Endothelial cell of hepatic sinusoid (primary cell): Measurements from ENCODE around the gene IQUB.
"Not testable (repeated sequence)": the region's sequence is repeated elsewhere in the genome, so short reads cannot be mapped to it uniquely, and the experiment has no call there.

ENCODE experiments used
- in situ Hi-C: cut with HindIII; loops from 2 replicates; pipeline ENCODE4 v1.10.0; 2017; ENCODE audit warnings: low sequenced_read_pairs

The IQUB gene

DNA sequence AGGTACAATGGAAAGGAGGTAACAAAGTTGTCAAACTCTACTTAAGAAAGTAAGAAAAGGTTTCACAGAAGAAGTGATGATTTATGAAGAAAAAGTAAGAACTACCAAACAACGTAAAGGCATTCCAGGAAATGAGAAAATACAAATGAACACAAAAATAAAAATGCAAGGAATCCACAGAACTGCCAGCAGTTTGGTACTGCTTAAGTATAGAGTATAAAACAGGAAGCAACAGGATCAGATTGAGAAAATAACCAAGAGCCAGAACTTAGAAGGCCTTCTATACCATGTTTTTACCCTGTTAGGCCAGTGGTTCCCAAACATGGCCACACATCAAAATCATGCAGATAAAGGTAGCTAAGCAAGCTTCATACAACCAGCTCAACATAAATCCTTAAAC is 14.0 kb upstream of the IQUB start:
- in situ Hi-C loops = no loop called here

DNA sequence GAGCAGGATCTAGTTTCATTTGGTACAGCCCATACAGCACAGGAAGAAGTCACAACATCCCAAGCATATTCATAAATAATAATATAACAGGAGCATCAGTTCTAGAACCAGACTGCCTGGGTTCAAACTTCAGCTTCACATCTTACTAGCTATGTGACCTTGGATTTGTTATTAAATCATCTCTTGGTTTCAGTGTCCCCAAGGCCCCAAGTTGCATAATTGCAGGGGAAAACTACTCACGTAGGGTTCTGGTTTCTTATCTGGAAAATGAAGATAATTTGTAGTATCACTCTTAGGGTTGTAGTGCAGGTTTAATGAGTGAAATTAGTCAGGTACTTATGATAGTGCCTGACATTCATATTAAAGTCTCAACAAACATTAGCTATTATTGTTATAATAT is 5.5 kb upstream of the IQUB start:
- in situ Hi-C loops = no loop called here

DNA sequence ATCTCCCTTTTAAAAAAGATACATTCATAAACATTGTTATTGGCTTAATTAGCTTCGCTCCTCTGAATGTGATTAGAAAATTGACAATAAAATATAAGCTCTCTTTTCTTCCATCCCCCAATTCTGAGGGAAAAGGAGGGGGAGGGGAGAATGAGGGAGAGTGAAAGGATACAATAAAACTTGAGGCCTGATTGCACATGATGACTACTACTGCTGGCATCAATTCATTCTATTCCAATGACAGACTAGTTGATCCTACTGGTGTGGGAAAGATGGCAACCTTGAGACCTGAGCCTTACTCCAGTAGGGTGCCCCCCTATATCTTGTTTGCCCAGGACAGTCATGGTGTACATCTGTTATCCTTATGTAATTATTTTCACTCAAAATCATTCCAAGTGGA is 4.5 kb upstream of the IQUB start:
- in situ Hi-C loops = no loop called here

DNA sequence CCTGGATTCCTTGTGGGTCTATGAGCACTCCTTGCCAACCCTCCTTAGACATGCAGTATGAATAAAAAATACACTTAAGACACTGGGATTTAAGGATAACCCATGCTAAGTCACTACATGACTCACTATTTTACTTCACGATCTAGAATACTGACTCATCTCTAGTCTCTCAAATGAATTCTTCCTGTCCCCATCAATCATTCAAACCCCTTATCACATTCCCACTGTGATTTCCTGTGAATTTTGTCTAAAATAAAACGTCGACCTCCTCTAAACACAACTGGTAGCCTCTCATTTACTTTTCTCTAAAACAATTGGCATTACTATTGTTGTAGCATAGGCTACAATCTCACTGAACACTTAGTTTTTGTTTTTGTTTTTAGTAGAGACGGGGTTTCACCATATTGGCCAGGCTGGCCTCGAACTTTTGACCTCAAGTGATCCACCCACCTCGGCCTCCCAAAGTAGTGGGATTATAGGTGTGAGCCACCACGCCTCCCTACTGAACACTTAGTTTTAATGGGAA is 3.9 kb upstream of the IQUB start:
- in situ Hi-C loops = no loop called here

DNA sequence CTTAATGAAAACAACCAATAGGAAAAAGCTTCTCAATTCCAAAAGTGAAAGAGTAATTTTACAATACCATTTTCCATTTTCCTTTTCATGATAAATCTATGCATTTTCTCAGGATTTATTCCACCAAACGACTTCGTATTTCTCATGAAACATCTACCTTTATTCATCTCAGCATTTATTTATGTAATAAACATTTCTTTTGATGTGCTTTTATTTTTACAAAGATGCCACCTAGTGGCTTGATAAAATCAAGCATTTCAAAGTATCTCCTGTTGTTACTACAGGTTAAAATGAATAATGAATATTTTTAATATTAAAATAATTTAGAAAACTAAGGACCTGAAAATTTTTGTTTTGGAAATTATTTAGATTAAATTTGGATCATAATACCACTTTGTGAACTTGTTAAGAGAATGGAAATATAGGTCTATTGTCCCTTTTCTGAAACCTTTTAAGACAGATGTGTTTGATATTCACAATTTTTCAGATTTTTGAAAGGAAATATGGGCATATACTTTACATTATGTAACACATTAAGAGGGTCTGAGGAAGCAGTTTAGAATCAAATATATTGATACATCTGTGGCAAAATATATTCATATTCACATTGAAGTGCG is 2.7 kb upstream of the IQUB start:
- in situ Hi-C loops = no loop called here

DNA sequence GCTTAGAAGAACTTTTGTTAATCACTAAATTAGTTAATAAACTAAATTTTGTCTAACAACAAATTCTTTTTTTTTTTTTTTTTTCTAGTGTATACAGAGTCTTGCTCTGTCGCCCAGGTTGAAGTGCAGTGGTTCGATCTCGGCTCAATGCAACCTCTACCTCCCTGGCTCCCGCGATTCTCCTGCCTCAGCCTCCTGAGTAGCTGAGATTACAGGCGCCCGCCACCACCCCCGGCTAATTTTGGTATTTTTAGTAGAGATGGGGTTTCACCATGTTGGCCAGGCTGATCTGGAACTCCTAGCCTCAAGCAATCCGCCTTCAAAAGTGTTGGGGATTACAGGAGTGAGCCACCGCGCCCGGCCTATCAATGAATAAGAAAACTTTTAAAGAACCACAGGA is 1.1 kb upstream of the IQUB start:
- in situ Hi-C loops = no loop called here

DNA sequence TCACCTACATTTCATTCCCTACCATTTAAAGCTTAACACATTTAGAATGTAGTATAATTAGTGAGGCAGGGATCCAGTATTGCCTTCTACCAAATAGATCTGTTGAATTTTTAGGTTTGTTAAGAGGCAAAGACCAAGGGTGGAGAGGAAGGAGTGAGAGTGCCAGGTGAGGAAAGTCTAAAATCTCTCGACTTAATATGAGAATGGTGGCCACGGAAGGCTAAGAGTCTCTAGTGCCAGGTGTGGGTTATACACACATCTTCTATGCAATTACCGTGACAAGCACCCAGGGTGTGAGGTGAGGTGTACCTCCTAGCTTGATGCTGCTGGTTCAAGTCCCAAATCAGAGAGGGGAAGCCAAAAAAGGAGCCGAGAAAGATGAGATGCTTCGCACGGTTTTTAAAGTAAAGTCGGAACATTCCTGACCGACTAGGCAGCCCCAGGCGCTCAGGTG is 439 bp downstream of the IQUB start:
- in situ Hi-C loops = no loop called here

DNA sequence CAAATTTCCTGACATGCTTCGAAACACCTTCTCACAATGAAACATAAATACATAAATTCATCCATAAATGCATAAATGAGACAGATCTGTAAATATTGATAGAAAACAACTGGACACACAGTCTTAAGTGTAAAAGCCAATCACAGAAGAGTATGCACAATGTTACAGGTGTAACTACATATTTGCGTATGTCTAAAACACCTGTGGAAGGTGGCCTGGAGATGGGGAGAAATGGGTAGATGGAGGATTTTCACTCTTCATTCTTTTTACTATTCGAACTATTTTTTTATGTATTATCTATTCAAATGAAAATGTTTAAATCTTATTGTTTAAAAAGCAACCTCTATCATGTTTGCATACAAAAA is 860 bp downstream of the IQUB start:
- in situ Hi-C loops = no loop called here

DNA sequence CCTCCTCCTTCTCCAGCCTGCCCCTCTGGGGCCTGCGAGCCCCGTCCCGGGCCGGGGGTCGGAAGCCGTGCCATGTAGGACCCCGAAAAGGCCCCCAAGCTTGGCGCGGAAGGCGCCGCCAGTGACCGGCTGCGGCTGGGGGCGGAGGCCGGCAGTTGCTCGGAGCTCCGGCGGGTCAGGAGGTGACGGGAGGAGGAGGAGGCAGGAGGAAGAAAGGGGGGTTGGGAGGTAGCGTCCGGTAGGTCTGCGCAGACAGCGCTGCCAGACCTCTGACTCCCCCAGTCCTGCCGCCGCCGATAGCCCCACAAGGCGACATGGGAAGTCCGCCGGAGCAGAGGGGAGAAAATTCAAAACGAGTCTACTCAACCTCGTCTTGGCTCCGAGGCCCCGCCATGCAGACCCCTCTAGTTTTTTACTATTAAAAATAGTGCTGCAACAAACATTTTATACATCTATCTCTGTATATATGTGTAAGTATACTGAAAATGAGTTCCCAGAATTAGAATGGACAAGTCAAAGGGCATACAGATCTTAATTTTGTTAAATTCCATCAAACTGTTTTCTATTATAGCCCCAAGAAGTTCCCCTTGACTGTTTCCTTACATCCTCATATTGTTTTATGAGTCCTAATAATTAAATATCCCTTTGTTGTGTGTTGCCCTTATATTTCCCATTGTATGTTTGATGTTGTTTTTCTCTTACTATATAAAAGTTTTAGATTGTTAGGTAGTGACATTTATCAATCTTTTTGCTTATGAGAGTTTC is 1.4 kb downstream of the IQUB start:
- in situ Hi-C loops = not testable (repeated sequence)

DNA sequence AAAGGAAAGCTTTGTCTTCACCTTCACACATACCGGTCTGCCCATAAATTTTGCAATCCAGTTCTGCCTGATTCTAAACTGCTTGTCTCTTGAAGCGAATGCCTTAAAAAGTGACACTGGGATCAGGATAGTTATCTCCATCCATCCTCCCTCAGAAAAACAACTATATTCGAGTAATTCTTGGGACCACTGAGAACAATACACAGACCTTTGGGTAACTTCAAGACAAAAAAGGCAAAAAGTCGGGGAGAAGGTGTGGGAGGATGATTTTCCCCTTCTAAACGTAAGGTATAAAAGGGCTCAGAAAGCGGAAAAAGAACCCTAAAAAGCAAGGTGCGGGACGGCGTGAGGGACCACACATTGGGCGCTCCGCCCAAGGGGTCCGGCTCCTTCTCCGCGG is 2.1 kb downstream of the IQUB start:
- in situ Hi-C loops = not testable (repeated sequence)

DNA sequence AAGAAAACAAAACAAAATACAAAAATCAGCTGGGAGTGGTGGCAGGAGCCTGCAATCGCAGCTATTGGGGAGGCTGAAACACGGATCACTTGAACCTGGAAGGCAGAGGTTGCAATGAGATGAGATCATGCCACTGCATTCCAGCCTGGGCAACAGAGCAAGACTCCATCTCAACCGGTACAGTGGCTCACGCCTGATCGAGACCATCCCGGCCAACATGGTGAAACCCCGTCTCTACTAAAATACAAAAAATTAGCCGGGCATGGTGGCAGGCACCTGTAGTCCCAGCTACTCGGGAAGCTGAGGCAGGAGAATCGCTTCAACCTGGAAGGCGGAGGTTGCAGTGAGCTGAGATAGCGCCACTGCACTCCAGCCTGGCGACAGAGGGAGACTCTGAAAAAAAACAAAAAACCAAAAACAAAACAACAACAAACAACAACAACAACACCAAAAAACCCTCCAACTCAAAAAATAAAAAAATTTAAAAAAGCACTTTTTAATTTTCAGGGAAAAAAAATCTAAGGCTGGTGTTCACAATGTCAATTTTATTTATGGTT is 4.3 kb downstream of the IQUB start:
- in situ Hi-C loops = not testable (repeated sequence)

DNA sequence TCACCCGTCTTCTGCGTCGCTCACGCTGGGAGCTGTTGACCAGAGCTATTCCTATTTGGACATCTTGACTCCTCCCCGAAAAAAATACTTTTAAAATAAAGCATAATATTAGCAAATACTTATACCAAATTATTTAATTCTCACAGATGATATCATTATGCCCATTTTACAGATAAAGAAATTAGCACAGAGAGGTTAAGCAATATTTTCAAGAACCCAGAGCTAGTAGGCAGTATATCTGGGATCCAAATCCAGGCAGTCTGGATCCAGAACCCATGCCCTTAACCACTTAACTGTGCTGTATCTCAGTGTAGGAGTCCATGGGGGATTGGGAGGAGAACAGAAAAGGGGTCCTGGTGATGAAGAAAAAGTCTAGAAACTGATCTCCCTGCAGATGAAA is 6.1 kb downstream of the IQUB start:
- in situ Hi-C loops = no loop called here

DNA sequence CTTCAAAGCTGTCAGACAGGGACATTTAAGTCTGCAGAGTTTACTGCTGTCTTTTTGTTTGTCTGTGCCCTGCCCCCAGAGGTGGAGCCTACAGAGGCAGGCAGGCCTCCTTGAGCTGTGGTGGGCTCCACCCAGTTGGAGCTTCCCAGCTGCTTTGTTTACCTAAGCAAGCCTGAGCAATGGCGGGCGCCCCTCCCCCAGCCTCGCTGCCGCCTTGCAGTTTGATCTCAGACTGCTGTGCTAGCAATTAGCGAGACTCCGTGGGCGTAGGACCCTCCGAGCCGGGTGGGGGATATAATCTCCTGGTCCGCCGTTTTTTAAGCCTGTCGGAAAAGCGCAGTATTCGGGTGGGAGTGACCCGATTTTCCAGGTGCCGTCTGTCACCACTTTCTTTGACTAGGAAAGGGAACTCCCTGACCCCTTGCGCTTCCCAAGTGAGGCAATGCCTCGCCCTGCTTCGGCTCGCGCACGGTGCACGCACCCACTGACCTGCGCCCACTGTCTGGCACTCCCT is 6.6 kb downstream of the IQUB start:
- in situ Hi-C loops = not testable (repeated sequence)

DNA sequence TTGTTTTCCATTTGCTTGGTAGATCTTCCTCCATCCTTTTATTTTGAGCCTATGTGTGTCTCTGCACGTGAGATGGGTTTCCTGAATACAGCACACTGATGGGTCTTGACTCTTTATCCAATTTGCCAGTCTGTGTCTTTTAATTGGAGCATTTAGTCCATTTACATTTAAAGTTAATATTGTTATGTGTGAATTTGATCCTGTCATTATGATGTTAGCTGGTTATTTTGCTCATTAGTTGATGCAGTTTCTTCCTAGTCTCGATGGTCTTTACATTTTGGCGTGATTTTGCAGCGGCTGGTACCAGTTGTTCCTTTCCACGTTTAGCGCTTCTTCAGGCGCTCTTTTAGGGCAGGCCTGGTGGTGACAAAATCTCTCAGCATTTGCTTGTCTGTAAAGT is 7.9 kb downstream of the IQUB start:
- in situ Hi-C loops = not testable (repeated sequence)

DNA sequence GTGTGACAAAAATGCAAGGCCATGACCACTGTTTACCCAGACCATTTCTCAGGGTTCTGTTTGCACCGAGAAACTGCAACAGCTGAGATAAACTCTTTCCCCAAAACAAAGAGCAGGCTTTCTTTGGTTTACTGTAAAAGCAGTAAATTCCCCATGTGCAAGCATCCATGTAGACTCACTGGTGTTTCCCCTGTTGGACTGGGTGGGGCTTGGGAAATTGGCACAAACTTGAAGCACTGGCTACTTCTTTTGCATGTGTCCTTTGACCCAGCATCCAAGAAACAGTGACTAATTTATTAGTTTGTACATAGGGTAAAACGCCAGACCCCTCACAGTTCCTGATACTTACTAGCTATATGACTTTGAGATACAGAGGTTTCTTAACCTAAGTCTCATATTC is 12.3 kb downstream of the IQUB start:
- in situ Hi-C loops = no loop called here

DNA sequence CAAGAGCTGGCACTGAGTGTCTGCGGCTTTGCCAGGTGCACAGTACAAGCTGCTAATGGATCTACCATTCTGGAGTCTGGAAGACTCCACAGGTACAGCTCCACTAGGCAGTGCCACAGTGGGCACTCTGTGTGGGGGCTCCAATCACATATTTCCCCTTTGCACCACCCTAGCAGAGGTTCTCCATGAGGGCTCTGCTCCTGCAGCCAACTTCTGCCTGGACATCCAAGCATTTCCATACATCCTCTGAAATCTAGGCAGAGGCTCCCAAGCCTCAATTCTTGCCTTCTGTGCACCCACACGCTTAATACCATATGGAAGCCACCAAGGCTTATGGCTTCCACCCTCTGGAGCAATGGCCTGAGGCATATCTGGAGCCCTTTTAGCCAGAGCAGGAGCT is 29.2 kb downstream of the IQUB start:
- in situ Hi-C loops = no loop called here

DNA sequence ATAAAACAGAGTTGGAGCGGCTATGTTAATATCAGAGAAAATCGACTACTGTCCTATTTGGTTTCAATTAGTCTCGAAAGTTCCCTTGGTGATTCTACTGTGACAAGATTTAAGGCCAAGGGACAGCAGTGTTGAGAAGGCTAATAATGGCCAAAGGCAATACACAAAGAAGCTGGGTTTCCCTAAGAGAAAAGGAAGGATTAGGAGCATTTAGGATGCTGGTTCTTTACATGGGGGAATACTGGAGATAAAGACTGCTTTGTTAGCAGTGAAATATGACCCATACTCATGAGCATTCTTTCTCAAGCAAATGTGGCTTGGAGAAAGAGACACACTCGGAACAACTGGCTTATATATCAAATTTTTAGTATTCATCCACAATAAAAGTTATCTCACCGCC is 32.2 kb downstream of the IQUB start:
- in situ Hi-C loops = no loop called here

DNA sequence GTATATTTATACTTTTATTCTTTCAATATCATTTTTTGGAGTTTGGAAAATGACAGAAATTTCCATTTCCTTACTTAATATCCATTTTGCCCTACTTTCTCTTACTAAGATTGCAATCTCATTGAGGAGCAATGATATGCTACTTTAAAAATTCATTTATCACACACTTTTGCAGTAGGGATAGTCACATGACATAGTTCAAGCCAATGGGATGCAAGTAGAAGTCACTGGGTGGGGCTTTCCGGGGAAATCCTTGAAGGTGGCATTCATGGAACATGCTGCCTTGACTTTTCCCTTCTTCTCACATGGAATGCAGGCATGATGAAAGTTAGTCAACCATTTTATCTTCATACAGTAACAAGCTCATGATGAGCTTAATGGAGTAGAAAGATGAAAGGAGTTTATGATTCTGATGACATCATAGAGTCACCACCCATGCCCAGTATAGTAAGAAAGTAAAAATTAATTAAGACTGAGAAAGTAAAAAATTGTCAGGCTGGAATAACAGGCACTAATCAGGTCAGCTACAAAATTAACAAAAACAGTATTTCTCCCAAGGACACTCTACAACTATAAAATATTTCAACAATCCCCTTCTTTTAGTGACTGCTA is 33.4 kb downstream of the IQUB start:
- in situ Hi-C loops = no loop called here

DNA sequence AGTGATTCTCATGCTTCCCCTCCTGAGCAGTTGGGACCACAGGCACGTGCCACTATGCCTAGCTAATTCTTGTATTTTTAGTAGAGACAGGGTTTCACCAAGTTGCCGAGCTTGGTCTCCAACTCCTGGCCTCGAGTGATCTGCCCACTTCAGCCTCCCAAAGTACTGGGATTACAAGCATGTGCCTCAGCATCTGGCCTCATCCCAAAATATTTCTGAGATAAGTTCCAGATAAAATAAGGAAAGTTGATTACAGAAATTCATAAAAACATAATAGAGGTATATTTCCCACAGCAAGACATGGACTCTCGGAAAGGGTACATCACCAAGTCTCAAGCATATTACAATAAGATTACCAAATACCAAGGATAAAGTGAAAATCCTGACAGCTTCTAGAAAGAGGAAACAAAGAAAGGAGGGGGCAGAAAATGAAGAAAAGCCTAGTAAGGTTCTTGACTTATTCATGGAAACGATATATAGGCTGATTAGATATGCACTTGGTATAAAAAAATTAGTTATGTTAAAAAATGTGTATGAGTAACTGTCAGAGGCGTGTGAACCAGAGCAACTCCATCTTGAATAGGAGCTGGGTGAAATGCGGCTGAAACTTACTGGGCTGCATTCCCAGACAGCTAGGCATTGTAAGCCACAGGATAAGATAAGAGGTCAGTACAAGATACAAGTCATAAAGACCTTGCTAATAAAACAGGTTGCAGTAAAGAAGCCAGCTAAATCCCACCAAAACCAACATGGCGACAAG is 35.0 kb downstream of the IQUB start:
- in situ Hi-C loops = no loop called here

DNA sequence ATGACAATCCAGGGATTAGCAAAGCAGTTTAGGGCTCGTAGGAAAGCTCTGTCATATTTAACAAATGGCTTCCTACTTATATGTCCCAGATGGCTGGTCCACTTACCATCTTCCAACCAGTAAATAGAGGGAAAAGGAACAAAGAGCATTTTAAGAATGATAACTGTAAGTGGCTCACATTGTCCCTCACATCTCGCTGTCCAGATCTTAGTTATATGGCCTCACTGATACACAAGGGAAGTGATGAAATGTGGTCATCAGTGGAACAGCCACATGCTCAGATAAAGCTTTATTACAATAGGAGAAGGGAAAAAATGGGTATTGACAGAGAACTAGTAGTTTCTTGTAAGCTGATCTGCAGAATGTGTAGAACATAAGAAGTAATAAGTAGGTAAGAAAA is 35.8 kb downstream of the IQUB start:
- in situ Hi-C loops = no loop called here

DNA sequence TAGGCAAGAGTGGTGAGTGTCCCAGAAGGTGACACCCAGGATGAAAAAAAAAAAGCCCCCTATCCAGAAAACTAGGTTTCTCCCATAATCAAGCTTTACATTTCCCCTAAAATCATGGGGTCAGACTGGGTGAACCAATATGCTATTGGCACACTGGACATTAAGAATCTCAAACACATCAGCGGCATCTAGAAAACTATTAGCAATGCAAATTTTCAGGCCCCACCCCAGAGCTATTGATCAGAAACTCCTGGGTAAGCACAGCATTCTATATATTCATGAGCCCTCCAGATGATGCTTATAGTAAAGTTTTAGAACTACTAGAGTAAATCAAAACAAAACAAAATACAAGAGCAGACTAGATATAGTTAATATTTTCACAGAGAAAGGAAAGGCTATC is 36.4 kb downstream of the IQUB start:
- in situ Hi-C loops = no loop called here
